Measurements from ENCODE around the gene CCR6. TPM values are rescaled to one million over a fixed set of nuclear protein-coding genes. Genes with fewer than 3 reads are reported as not detected.

The CCR6 gene
- total RNA-seq, 1 donor from 2014 or later: not detected

DNA sequence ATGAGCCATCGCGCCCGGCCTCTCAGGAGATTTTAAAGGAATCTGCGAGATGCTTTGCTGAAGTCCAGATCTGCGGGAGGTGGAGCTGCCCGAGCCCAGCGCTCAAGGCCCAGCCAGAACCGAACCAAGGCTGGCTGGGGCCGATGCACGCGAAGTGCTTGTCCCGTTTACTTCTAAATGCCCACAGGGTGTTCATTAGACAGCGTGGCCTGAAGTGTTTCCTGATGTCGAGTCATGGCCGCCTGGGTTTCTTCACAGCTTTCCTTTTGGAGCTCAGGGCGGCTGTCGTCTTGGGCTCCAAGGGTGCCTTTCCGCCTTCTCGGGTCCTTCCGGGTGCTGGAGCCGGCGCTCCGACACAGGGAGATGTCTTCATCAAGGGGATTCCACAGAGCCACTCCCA, 25.1 kb upstream of the CCR6 start:
- DNase-seq (ENCODE audit: low read depth): no peak

DNA sequence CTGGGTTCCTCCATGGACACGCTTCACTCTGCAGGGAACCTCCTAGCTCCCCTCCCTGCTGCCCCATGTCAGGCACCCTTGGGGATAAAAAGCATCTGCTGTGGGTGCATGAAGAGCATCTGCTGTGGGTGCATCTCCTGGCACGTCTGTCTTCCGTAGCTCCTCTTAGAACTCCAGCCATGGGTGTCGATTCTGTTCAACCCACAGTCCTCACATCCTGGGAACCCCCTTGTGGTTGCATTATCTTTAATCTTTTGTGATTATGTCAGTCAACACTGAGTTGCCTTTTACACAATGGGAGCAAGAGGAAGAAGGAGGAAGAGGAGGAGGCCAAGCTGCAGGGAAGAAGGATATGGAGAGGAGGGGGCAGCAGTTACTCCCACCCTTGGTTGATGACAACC, 24.1 kb upstream of the CCR6 start:
- no peak for DNase-seq (ENCODE audit: low read depth)

DNA sequence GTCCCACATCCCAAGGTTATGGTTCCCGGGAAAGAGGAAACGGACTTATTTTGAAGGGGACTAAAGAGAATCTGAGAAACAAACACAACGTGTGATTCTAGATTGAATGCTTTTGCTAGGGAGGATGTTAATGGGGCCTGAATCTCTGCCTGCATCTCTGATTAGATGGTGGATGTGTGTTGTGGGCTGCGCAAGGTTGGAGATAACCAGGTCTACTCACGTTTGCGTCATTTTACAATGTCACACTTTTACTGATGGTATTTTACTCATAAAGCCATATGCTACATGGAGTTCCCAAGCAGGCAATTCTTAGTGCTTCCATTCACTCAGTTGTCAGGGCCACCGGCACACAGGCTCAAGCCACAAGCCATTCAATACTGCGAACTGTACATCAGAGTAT, 23.2 kb upstream of the CCR6 start:
- no peak for DNase-seq (ENCODE audit: low read depth)

DNA sequence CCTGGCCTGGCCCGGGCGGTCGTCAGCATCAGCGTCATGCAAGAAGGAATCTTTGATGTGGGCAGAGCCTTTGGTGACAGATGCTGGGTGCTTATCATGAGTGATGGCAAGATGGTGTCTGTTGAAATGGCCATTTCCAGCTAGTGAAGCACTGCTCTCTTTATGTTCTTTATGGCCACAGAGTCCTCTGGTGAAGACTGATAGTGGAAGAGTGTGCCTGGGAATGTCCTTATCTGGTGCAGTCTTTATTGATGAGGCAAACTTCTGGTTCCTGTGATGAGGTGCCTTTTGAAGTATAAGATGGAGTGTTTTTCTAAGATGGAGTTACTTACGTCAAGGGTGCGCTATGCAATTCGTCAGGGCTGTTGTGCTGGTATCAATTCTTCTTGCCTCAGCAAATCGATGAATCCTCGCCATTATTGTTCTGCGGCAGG, 22.6 kb upstream of the CCR6 start:
- no peak for DNase-seq (ENCODE audit: low read depth)

DNA sequence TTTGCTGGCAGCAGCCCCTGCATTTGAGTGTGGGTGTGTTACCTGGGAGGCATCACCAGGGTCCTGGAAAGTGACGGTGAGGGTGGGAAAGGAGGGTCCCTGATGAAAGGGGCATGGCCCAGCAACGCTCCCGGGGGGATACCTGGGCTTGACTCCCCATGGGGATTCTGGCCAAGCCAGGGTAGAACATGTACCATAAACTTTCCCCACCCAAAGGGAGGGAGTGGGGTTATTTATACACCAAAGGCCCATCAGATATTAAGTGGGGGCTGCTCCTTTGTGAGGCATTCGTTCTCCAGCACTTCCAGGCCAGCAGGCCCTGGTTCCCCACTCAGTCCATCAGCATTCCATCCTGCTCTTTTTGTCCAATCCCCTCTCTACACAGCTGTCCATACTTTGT, 20.6 kb upstream of the CCR6 start:
- DNase-seq (ENCODE audit: low read depth): no peak

DNA sequence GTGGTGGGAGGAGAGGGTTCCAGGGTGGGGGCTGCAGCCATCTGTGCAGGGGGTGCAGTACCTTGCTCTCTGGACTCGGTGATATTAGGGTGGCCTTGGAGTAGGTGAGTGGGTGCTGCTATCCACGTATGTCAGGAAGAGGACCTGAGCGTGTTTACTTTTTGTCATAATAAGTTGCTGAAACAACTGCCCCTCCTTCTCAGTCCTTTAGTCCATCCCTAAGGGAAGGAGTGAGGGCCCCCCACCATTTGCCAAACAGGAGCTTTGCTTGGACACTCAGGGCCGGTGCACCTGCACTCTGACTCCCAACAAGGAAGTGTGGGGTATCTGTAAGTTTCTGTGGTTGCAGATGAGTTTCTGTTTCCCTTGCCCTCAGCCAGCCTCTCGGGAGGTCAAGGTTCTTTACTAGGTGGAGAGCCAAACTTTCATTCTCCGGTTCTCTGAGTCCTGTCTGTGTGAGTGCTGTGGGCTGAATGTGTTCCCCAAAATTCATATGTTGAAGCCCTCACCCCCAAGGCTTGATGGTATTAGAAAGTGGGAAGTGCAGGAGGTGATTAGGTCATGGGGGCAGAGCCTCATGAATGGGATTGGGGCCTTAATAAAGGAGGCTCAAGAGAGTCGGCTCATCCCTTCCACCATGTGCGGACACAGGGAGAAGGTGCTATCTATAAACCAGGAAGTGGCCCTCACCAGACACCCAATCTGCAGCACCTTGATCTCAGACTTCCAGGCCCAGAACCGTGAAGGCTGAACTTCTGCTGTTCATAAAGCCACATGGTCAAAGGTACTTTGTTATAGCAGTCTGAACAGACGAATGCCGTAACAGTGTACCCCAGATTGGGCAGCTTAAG, 19.6 kb upstream of the CCR6 start:
- DNase-seq (ENCODE audit: low read depth): no peak

DNA sequence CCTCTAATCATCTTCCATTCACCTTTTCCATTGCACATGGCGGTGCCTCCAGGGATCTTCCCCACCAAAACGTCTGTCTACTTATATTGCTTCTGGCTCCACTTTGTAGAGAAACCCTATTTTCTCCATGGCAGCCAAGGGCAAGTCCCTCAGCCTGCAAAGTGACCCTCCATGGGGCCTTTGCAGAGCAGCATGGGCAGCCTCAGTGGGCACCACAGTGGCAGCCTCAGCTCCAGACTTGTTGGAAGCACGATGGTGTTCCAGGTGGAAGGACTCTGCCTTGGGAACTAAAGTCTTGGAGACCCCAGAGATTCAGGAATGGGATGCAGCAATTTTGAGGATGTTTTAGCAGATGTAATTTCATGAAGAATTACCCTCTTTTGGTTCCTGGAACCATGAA, 18.5 kb upstream of the CCR6 start:
- no peak for DNase-seq (ENCODE audit: low read depth)

DNA sequence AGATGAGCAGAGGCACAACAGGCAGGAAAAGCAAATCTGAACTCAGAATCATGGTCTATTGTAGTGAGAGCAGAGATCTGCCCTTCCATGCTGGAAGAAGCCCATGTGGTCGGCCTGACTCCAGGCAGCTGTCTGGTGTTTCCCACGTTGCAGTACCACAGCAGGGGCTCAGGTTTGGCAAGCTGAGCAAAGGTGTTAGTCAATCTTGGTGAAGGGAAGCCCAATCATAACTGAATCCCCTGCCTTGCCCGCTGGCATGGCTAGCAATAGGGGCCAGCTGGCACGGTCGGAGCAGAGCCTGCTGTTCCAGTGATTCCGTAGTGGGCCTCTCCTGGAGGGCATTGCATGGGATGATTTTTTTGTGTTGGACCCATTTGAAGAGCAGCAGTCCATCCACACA, 17.8 kb upstream of the CCR6 start:
- DNase-seq (ENCODE audit: low read depth): no peak

DNA sequence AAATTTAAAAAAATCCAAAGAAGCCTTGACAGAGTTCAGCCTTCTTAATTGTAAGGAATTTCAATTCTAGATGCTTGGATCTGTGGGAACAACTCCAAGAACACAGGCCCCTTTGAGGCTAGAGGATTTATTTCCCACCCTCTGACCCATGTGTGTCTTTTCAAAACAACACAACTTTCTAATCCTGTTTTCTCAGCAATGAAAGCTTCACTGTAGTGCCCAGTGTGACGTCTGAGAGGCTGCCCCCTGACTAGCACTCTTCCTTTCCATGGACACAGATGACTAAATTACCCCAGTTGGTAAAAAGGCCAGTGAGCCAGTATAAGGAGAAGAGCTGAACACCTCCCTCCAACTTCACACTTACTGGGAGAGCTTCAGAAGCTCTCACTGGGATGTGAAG, 16.5 kb upstream of the CCR6 start:
- DNase-seq (ENCODE audit: low read depth): no peak

DNA sequence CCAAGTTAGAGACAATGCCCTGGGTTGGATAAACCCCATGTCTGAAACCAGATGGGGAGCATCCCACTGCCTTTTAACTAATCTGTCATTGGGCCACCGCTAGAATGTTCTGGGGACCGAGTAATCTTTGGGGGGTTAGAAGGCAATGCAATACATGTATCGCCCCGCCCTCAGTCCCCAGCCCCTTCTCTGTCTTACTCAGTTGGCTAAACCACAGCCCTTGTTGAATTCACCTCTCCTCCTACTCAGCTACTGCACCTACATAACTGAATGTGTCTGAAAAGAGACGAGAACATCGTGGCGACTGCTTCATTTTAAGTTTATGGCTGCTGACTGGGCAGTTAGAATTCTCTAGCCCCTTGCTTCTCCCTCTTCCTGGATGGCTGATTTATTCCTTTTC, 15.1 kb upstream of the CCR6 start:
- no peak for DNase-seq (ENCODE audit: low read depth)

DNA sequence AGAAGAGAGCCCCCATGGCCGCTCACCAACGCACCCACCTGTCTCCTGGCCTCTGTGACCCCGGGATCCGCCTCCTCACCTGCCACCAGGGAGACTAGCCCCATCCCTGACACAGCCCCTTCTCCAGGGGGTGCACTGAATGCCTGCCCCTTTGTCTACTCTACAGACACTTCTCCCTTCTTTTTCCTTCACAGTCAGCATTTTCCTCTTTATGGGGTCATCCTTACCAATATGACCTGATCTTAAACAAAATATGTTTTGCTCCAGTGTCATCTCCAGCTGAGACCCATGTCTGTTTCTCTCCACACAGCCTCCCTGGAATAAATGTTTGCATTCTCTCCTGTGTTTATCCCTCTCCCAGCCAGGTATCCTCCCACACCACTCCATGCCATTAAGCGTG, 14.6 kb upstream of the CCR6 start:
- DNase-seq (ENCODE audit: low read depth): no peak

DNA sequence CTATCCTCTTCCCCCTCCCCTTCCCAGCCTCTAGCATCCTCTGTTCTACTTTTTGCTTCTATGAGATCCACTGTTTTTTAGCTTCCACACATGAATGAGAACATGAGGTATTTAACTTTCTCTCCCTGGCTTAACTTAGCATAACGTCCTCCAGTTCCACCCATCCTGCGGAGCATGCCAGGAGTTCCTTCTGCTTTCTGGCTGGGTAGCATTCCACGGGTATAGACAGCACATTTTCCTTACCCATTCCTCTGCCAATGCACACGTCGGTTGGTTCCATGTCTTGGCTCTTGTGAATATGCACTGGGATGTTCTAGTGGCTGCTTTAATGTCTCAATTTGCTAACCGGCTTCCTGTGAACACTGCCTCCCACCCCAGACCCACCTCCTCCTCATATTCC, 13.2 kb upstream of the CCR6 start:
- DNase-seq (ENCODE audit: low read depth): no peak

DNA sequence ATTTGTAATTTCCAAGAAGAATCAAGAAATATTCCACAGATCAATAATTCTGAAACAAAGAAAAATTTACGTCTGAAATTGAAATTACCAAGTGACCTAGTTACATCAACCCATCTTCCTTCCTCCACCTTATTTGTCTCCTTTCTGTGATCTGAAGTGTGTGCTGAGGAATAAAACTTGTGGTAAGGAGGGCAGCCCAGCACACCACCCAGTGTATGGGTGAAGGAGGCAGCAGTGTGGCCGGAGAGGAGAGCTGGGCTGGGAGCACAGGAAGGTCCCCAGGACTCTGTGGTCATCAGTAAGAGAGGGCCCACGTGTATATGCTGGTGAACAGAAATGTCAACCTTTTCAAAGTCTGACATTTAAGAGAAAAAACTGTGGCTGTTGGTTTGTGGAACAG, 11.3 kb upstream of the CCR6 start:
- no peak for DNase-seq (ENCODE audit: low read depth)

DNA sequence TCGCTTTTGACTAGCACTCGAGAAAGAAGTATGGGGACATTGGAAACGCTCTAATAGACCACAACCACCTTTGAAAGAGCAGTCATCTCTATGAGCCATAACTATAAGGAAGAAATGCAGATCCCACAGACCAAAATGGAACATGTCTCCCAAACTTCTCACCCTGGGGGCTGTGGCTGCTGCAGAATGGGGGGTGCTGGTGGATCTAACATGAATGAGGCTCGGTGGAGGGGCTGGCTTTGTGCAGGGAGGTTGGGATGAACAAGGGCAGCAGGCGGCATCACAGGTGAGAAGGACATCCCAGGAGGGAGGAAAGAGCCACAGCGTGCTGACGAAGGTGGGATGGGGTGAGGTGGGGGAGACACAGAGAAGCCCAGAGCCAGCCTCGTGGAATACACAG, 10.5 kb upstream of the CCR6 start:
- DNase-seq (ENCODE audit: low read depth): no peak

DNA sequence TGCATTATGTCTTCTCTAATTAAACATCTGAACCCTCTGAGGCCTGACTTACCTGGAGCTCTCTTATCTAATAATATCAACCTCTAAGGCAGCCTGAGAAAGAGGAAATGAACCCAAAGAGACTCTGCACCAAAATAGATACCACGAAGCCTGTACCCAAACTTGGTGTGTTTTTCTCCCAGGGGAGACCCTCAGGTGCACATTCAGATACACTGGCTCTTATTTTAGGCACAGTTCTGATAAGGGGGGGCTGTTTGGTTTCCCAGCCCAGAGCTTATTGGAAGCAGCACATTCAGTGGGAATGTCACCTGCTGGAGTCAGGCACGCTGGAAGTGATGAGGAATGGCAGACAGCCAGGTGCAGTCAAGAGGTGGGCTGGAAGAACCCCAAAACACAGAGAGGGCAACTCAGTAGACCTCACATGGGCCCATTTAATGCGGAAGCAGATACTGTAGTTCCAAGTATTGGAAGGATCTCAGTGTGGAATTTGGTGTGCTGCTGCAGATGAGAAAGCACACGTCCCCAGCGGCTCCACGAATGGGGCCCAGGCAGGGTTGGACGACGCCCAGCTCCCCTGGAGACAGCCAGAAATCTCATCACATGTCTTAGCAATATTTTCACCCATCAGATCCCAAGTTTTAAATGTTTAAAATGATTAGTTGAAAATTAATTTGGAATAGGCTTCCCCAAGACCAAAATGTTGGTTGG, 9.7 kb upstream of the CCR6 start:
- no peak for DNase-seq (ENCODE audit: low read depth)

DNA sequence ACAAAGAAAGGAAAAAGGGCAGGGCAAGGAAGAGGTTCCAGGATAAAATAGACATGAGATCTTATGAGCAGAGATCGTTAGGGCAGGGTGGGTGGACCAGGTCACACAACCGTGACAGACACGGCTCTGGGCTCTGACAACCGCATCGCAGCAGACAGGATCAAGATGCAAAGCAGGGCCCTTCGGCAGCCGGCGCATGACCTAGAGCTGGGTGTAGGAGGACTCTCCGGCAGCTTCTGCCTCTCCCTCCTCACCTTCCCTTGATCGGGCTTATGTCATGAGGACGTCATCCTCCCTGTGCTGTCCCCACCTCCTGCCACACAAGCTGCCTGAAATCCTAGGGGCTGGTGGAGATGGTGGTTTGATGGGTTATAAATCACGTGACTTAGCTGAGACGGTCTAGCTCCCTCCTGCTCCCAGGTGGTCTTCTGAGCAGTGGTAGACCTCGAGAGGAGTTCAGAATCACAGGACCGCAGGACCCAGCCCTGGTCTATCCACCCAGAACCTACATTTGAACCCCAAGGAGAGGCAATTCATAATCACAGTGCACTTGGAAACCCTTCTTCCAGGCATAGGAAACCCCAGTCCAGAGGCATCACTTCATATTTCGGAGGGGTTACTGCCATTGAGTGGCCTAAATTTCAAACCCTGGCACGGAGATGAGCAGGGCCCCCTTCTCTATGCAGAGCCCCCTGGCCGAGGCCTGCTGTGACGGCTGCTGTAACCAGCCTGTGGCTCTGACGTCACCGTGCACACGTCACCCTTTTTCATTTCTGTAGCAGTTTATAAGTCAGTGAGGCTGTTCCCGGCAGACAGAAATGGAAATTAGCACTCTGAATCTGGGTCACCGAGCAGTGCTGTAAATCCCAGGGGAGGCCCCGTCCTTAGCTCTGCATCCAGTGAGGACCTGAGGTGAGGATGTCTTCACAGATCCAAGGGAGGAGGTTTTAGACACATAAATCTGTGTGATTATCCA, 8.7 kb upstream of the CCR6 start:
- no peak for DNase-seq (ENCODE audit: low read depth)

DNA sequence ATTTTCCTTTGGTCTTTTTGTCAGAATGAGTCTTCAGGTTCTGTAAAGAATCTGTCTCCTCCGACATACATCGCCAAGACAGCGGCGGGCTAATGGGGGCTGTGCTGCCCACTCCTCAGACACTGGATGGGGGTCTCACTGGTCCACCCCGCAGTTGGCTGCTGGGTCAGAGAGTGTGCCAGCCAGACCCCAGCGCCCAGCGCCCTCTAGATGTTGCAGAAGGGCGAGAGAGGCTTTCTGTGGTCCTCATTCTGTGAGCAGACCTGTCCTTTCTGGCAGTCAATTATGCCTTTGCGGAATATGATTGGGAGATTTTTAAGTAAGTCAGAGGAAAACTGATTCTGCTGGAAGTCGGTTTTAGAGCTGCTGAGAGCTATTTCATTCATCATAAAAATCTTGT, 7.8 kb upstream of the CCR6 start:
- DNase-seq (ENCODE audit: low read depth): no peak

DNA sequence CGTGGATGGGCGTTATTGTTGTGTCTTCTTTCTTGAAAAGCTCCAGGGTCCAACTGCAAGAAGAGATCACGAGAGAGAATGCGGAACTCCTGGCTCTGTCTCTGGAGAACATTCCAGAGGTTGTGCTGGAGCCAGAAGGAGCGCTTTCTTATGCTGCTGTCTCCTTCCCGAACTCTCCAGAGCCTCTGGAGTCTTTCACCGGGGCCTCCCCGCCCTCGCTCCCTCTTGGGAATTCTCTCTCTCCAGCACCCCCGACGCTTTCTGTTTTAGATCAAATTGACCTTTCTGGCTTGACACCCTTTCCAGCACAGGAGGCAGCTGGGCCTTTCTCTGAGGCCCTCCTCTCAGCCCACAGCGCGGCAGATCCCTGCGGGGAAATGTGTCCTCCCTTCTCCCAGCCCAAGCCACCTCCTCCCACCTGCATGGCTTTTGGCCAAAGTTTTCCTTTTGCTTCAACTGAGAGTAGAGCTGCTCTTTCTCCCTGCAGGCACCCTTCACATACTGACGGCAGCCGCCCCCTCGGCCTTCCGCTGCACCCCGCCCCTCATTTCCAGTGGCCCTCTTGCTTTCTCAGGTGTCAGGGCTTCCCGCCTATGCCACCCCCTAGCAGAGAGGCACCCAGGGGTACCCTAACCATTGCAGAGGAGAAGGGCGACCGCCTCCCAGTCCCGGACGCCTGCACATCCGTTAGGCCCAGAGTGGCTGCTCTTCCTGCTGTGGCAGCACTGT, 6.6 kb upstream of the CCR6 start:
- no peak for DNase-seq (ENCODE audit: low read depth)

DNA sequence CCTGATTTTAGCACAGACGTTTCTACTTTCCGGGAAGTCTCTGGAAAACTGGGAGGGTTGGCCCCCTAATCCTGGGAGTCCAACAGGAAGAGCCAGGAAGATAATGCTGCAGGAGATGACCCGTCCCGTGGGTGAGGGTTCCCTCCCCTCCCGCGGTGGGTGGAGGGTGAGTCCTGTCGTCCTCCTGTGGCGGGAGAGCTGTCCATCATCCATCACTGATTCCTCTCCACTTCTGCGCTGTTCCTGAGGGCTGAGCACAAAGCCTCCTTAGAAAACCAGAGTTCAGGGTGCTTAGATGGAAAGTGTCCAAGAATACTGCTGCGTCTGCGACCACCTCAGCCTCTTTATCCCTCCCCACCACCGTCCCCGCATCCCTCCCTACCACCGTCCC, 6.1 kb upstream of the CCR6 start:
- no peak for DNase-seq (ENCODE audit: low read depth)

DNA sequence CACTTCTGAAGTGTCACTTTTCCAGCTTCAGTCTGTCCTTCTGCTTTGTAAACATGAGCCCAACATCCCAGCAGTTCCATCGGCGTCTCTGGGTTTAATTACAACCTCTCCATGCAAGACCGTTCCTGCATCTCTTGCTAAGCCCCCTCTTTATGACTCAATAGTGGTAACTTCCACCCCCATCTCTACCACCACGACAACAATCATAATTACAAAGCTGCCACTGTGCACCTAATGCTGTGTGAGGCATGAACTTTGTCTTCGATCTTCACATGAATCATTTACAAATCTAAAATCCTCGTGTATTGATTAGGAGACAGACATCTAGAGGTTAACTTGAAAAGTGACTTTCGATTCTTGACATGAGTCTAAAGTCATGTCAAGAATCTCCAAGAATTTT, 4.9 kb upstream of the CCR6 start:
- DNase-seq (ENCODE audit: low read depth): no peak

DNA sequence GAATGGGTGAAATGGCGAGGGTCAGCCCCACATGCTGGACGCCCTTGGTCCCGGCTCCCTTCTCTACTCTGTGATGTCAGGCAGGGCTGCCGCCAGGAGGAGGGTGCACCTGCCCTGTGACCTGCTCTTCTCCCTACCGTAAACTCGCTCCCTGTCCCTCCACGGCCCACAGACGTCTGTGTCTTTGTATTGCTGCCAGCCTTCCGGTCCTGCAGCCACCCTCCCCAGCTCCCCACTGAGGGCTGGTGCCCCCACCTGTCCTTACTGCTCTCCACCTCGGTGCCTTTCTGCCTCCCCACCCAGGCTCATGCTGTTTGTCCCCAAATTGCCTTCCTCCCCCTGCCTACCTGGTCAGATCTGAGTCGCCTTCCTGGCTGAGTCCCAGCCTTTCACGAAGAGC, 4.1 kb upstream of the CCR6 start:
- no peak for DNase-seq (ENCODE audit: low read depth)
